ENCODE results near the gene SIRPA.

SIRPA gene

DNA sequence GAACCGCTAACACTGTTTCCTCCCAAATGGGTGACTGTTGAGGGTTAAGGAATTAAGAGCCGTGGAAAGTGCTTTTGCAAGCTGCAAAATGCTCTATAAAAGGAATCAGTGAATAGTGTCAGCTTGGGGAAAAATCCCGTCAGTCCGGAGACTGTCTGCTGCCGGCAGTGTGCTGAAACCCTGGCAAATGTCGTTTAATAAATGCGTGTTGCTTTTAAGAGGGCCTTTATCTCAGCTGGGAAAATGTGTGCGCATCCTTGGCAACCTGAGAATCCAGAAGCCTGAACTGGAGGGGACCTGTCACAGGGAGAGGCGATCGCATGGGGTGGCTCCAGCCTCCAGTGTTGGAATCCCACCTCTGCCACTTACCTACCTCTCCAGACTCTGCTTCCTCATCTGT lies 9.8 kb downstream of the SIRPA start:
- no peak overlapping the region for H3K4me3 ChIP-seq (ENCODE audit: low read depth, low read length)
- TF ChIP-seq CTCF (conservative IDR thresholded peaks at IDR 0.05; ENCODE audit: low read depth, low read length) = no peak

GRCh38 chr20:1905693-1906092 lies 10.5 kb downstream of the SIRPA start:
- no peak for TF ChIP-seq CTCF (conservative IDR thresholded peaks at IDR 0.05; ENCODE audit: low read depth, low read length)
- no peak overlapping the region for H3K4me3 ChIP-seq (ENCODE audit: low read depth, low read length)
- no peak for DNase-seq (ENCODE audit: low read depth)

More for the DNA sequence above, 9.8 kb downstream of the SIRPA start:
- no peak for DNase-seq (ENCODE audit: low read depth)

DNA sequence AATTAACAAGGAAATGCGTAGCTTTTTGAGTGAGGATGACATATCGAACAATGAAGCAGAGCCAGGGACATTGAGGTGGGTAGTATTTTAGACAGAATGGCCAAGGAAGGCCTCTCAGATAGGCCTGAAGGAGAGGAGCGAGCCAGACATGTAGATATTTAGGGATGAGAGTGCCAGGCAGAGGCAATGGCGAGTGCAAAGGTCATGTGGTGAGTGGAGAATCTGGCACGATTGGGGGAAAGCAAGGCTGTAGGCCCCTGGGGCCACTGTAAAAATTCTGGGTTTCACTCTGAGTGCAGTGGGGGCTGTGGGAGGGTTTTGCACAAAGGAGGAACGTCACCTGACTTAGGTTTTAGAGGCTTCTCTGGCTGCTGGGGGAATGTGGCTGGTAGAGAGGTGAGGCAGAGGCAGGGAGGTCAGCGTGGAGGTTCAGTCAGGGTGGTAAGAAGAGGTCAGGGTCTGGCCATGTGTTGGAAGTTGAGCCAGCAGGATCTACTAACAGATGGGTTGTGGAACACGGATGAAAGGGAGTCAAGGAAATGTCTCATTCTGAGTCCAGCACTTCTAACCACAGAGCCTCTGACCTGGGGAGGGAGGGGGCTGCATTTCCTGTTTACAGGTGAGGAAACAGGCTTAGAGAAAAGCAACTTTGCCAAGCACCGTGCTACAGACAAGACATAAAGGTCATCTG lies 11.3 kb downstream of the SIRPA start:
- H3K4me3 ChIP-seq (ENCODE audit: low read depth, low read length) = no peak overlapping the region
- no peak for TF ChIP-seq CTCF (conservative IDR thresholded peaks at IDR 0.05; ENCODE audit: low read depth, low read length)
- no peak for DNase-seq (ENCODE audit: low read depth)

DNA sequence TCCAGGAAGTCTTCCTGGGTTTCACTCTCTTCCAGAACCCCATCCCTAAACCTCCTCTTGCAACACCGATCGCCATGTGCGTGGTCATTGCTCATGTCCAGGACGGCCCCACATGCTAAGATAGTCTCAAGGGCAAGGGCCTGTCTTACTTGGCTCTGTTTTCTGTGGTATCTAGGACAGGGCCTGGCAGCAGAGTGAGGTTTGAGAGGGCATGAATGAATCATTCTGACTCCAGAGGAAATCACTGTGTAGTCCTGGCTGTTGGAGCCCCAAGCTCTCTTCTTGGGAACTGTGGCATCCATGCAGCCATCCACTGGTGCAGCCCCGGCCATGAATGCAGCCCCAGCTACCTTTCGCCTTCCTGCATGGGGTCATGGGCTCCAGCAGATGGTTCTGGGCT lies 12.4 kb downstream of the SIRPA start:
- TF ChIP-seq CTCF (conservative IDR thresholded peaks at IDR 0.05; ENCODE audit: low read depth, low read length) = no peak
- DNase-seq (ENCODE audit: low read depth) = no peak
- H3K4me3 ChIP-seq (ENCODE audit: low read depth, low read length) = no peak overlapping the region

DNA sequence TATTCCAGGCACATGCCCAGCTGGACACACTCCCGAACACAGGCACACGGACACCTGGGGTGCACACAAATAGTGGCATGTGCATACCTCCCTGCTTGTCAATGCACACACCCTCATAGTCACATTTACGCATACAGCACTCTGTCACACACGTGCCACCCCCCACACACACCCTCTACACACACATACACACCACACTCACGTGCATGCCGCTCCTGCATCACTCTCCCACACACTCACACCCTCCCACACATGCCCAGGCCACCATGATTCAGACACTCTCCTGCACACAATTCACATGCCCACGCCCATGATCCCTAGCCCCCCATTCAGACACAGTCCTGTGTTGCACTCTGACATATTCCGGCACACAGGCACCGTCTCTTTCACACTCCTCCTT lies 13.0 kb downstream of the SIRPA start:
- no peak for TF ChIP-seq CTCF (conservative IDR thresholded peaks at IDR 0.05; ENCODE audit: low read depth, low read length)
- DNase-seq (ENCODE audit: low read depth) = no peak
- no peak overlapping the region for H3K4me3 ChIP-seq (ENCODE audit: low read depth, low read length)

- TF ChIP-seq CTCF (conservative IDR thresholded peaks at IDR 0.05; ENCODE audit: low read depth, low read length) = no peak
- no peak overlapping the region for H3K4me3 ChIP-seq (ENCODE audit: low read depth, low read length)
- no peak for DNase-seq (ENCODE audit: low read depth)
Measured at GRCh38 chr20:1909097-1909496, 13.9 kb downstream of the SIRPA start.

DNA sequence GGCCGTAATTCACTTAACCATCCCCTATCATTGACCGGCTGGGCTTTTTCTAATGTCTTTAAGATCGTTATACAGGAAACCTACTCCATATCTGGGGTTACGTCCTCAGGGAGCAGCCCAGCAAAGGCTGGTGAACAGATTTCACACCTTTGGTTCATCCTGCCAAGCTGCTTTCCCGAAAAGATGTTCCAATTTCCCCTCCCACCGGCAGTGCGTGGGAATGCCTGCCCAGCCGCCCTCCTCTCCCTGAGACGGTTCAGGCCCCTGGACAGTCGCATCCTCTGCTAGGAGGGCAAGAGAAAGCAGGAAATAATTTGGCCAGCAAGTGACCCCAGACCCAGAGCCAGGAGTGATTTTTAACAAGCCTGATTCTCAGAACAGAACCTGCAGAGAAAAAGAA lies 16.3 kb downstream of the SIRPA start:
- no peak for TF ChIP-seq CTCF (conservative IDR thresholded peaks at IDR 0.05; ENCODE audit: low read depth, low read length)
- no peak overlapping the region for H3K4me3 ChIP-seq (ENCODE audit: low read depth, low read length)
- DNase-seq (ENCODE audit: low read depth) = no peak

All from choroid plexus epithelial cell (primary cell).